RWPE2 (cell line): ENCODE measurements around the gene MORN1.

Experiments used
- ATAC-seq: fragments of 200-7000 bp; cut with Tn5 transposase; 3 replicates; pipeline ENCODE4 v1.9.1; 2021; ENCODE audit warnings: low read depth
- DNase-seq: peaks from one replicate; pipeline ENCODE4 v3.0.0-alpha.2; 2020; ENCODE audit warnings: low spot score
- H3K27ac ChIP-seq: fragments of 450-650 bp; 2 replicates; pipeline ENCODE4 v1.5.1; 2017; ENCODE audit warnings: mild to moderate bottlenecking; ENCODE audit not compliant: poor library complexity, severe bottlenecking
- H3K27me3 ChIP-seq: fragments of 250-450 bp; sonication (Bioruptor Pico); 2 replicates; pipeline ENCODE4 v1.5.1; 2021; ENCODE audit warnings: mild to moderate bottlenecking, moderate library complexity; ENCODE audit not compliant: insufficient read depth, poor library complexity, severe bottlenecking
- H3K36me3 ChIP-seq: fragments of 250-450 bp; sonication (Bioruptor Pico); 2 replicates; pipeline ENCODE4 v1.5.1; 2020; ENCODE audit warnings: low read depth, mild to moderate bottlenecking, moderate library complexity
- H3K4me1 ChIP-seq: fragments of 250-450 bp; sonication (Bioruptor Pico); 2 replicates; pipeline ENCODE4 v1.5.1; 2021; ENCODE audit warnings: mild to moderate bottlenecking, moderate library complexity; ENCODE audit not compliant: insufficient read depth, poor library complexity, severe bottlenecking
- H3K4me3 ChIP-seq: fragments of 250-450 bp; sonication (Bioruptor Pico); 2 replicates; pipeline ENCODE4 v1.5.1; 2021; ENCODE audit warnings: mild to moderate bottlenecking, moderate library complexity; ENCODE audit not compliant: severe bottlenecking
- H3K9me3 ChIP-seq: fragments of 250-450 bp; sonication (Bioruptor Pico); 2 replicates; pipeline ENCODE4 v1.5.1; 2021; ENCODE audit warnings: mild to moderate bottlenecking, moderate library complexity; ENCODE audit not compliant: severe bottlenecking
- CTCF ChIP-seq: fragments of 450-650 bp; IDR thresholded peaks from one replicate; pipeline ENCODE4 v1.5.1; 2017; ENCODE audit warnings: mild to moderate bottlenecking, moderate library complexity; ENCODE audit not compliant: poor library complexity, severe bottlenecking

The MORN1 gene

GRCh38 chr1:2322065-2322571 lies 69.2 kb downstream of the MORN1 start:
- ATAC-seq = peak; percentile 57
- Histone ChIP-seq H3K9me3 (no peaks in the 10 kb centered on the region), H3K4me1 (no peaks in the 10 kb centered on the region), H3K27ac (no peak overlapping the region), H3K4me3 (no peak overlapping the region), H3K27me3 (no peaks in the 10 kb centered on the region), H3K36me3 (no peaks in the 10 kb centered on the region)
- TF ChIP-seq CTCF = no peak
- no peak for DNase-seq

- TF ChIP-seq CTCF = no peak
- Histone ChIP-seq H3K4me3 (no peak overlapping the region), H3K9me3 (no peaks in the 10 kb centered on the region), H3K27ac (no peak overlapping the region), H3K36me3 (no peaks in the 10 kb centered on the region), H3K4me1 (no peaks in the 10 kb centered on the region), H3K27me3 (no peaks in the 10 kb centered on the region)
- ATAC-seq (no peak), DNase-seq (no peak)
Observed at GRCh38 chr1:2320760-2321667, 70.3 kb downstream of the MORN1 start.

GRCh38 chr1:2320006-2320405 lies 71.3 kb downstream of the MORN1 start:
- Histone ChIP-seq H3K36me3 (no peaks in the 10 kb centered on the region), H3K27me3 (no peaks in the 10 kb centered on the region), H3K4me3 (no peak overlapping the region), H3K4me1 (no peaks in the 10 kb centered on the region), H3K27ac (no peak overlapping the region), H3K9me3 (no peaks in the 10 kb centered on the region)
- DNase-seq (no peak), ATAC-seq (no peak)
- TF ChIP-seq CTCF = no peak

GRCh38 chr1:2319291-2319690 lies 72.1 kb downstream of the MORN1 start:
- H3K4me1 ChIP-seq = no peaks in the 10 kb centered on the region
- H3K27ac ChIP-seq = no peak overlapping the region
- DNase-seq (no peak), ATAC-seq (no peak)
- no peaks in the 10 kb centered on the region for H3K9me3 ChIP-seq
- H3K4me3 ChIP-seq = no peak overlapping the region
- H3K36me3 ChIP-seq = no peaks in the 10 kb centered on the region
- no peaks in the 10 kb centered on the region for H3K27me3 ChIP-seq
- no peak for TF ChIP-seq CTCF
